Stimulated activated CD8-positive, alpha-beta memory T cell treated with anti-CD3 and anti-CD28 coated beads, Interleukin-12 subunit alpha, Interleukin-12 subunit beta, amount 100 ng/mL, for 24 hours (primary cell): ENCODE data around the gene CALY.
"Not testable (repeated sequence)": the region's sequence is repeated elsewhere in the genome, so short reads cannot be mapped to it uniquely, and the experiment has no call there.

Experiments
- DNase-seq: peaks from one replicate; pipeline ENCODE4 v3.0.0-alpha.2; 2020; ENCODE audit errors: extremely low read depth

The CALY gene

GRCh38 chr10:133336577-133337369, at the start of gene CALY:
Gene CALY, minus strand, starts transcription at chr10:133336896. Its CDS starts 7,907 bp downstream, at chr10:133328989.
- DNase-seq = no peak

GRCh38 chr10:133385214-133385613, 48.5 kb upstream of the CALY start:
- DNase-seq = no peak

- no peak for DNase-seq
Observed at GRCh38 chr10:133384071-133384470, 47.4 kb upstream of the CALY start.

- no peak for DNase-seq
Observed at GRCh38 chr10:133383551-133383950, 46.9 kb upstream of the CALY start.

- DNase-seq = no peak
Observed at GRCh38 chr10:133381036-133381435, 44.3 kb upstream of the CALY start.

- no peak for DNase-seq
Observed at GRCh38 chr10:133379801-133380666, 43.3 kb upstream of the CALY start.

GRCh38 chr10:133379152-133379800, 42.6 kb upstream of the CALY start, which contains the start of gene PAOX:
Gene PAOX, plus strand, starts transcription at chr10:133379262. Its CDS starts 55 bp downstream, at chr10:133379317.
- no peak for DNase-seq

GRCh38 chr10:133378251-133379096, 41.8 kb upstream of the CALY start:
- no peak for DNase-seq

GRCh38 chr10:133377818-133378250, 41.1 kb upstream of the CALY start:
- no peak for DNase-seq

GRCh38 chr10:133377025-133377817, 40.5 kb upstream of the CALY start:
- DNase-seq = no peak

GRCh38 chr10:133376183-133376582, 39.5 kb upstream of the CALY start:
- DNase-seq = not testable (repeated sequence)

- no peak for DNase-seq
Observed at GRCh38 chr10:133375357-133376115, 38.8 kb upstream of the CALY start.

- peak; percentile 84 for DNase-seq
Observed at GRCh38 chr10:133373174-133374090, 36.7 kb upstream of the CALY start, which contains the start of gene ECHS1. Gene ECHS1, minus strand, starts transcription at chr10:133373354. Its CDS starts 21 bp downstream, at chr10:133373333.

- DNase-seq = no peak
Observed at GRCh38 chr10:133372507-133372906, 35.8 kb upstream of the CALY start.

- DNase-seq = no peak
Observed at GRCh38 chr10:133370030-133370786, 33.5 kb upstream of the CALY start.

GRCh38 chr10:133368153-133368552, 31.5 kb upstream of the CALY start:
- DNase-seq = no peak

GRCh38 chr10:133367461-133367860, 30.8 kb upstream of the CALY start:
- not testable (repeated sequence) for DNase-seq

- no peak for DNase-seq
Observed at GRCh38 chr10:133366751-133367150, 30.1 kb upstream of the CALY start.
